GM18519 (cell line): ENCODE results near the gene SFMBT2.

Source experiments
- ATAC-seq: cut with Tn5 transposase; IDR thresholded peaks from one replicate; pipeline ENCODE4 v1.9.1; 2021; ENCODE audit warnings: mild to moderate bottlenecking, moderate library complexity; ENCODE audit not compliant: unreplicated experiment, low FRiP score

The SFMBT2 gene

DNA sequence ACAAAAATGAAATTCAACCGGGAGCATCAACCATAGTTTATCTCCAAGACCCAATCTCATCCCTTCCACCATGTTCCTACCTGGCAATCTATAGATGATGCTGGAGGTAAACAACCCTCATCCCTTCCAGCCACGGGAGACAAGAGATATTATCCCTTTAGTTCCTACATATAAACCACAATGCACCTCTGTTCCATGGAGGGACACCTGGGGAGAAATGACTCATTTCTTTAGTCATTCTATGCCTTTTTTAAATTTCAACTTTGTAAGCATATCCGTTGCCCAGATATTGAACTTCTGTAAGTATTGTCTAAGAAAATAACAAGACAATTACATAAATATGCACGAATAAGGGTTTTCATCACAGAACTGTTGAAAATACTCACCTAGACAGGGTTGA lies 15.5 kb upstream of the SFMBT2 start:
- no peak for ATAC-seq

GRCh38 chr10:7425691-7426090 lies 14.9 kb upstream of the SFMBT2 start:
- no peak for ATAC-seq

GRCh38 chr10:7424919-7425318 lies 14.1 kb upstream of the SFMBT2 start:
- no peak for ATAC-seq

GRCh38 chr10:7424315-7424714 lies 13.5 kb upstream of the SFMBT2 start:
- ATAC-seq, result no peak

GRCh38 chr10:7423521-7423920 lies 12.7 kb upstream of the SFMBT2 start:
- no peak for ATAC-seq

- ATAC-seq, result no peak
Measured at GRCh38 chr10:7421526-7421925, 10.7 kb upstream of the SFMBT2 start.

DNA sequence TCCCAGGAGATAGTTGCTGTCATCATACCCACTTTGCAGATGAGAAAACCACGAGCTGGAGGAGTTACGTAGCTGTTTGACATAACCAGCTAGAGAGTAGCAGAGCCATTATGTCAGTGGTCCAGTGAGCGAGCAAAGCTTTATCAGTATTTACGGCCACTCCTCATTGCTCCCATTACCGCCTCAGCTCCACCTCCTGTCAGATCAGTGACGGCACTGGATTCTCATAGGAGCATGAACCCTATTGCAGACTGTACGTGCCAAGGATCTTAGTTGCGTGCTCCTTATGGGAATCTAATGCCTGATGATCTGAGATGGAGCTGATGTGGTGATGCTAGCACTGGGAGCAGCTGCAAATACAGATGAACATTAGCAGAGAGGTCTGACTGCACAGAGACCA lies 9.2 kb upstream of the SFMBT2 start:
- no peak for ATAC-seq

DNA sequence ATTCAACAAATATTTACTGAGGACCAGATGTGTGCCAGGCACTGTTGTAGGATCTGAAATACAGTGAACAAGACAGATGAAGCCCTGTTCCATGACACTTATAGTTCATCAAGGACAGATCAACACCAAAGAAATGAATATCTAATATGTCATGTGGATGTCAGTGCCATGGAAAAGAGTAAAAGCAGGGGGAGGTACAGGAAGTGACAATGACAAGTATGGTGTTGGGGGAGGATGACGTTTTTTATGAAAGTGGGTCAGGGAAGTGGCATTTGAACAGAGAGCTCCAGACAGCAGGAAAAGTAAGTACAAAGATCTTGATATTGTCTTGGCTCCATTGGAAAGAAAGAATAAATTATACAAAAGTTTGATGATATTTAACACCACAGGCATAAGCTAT lies 7.0 kb upstream of the SFMBT2 start:
- no peak for ATAC-seq

DNA sequence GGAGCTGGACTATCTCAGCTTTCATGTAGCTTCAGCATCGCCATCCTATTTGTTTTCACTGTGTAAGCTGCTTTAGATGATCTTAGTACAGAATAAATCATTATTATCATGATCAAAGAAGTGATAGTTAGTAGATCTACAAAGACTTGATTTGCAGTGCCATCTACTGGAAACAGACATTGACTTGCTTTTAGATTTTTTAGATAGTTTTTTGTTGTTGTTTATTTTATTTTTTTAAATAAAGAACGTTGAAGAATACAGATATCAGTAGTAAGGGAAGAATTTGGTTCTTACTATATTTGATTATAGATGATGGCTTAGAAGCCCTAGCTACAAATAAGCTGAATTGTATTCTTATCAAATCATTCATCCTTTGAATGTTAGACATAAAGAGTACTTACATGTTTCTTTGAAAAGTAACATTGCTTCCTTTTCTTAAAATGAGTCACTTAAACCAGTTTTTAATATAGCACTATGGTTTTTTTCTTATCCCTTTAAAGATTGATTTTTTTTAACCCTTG lies 6.3 kb upstream of the SFMBT2 start:
- ATAC-seq, result no peak

DNA sequence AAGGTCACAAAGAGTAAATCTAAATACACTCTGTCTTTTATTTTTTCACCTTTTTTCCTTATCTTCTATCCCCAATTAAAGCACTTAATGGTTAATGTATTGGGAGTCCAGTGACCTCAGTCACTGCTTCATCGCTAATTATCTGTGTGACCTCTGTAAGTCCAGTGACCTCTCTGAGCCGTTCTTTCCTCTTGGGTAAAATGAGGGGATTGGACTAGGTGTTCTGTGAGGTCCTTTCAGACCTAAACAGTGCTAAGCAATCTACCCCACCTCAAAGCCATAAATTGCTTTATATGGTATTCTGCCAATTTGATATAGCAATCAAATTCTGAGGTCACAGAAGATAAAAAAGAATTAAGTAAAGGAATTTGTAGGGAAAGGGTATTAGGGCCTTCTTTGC lies 3.9 kb upstream of the SFMBT2 start:
- no peak for ATAC-seq

DNA sequence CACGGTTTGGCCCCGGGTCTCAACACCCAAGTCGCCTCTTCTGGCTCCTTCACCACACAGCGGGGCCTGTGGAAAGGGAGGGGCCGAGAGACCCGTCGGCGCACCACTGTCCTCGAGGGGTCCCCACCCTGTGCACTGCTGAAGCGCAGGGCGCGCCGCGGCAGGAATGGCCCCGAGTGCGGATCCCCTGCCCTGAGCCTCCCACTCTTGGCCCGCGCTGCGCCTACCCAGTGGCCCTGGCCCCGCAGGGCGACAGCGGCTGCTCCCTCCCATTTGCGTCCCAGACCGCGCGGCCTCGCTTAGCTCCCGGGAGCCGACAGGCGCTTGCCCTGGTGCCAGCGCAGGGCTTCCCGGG lies 2.1 kb upstream of the SFMBT2 start:
- no peak for ATAC-seq

GRCh38 chr10:7412237-7412927 lies 1.5 kb upstream of the SFMBT2 start:
- ATAC-seq, result no peak

- ATAC-seq, result no peak
Measured at GRCh38 chr10:7411671-7412128, 866 bp upstream of the SFMBT2 start.

DNA sequence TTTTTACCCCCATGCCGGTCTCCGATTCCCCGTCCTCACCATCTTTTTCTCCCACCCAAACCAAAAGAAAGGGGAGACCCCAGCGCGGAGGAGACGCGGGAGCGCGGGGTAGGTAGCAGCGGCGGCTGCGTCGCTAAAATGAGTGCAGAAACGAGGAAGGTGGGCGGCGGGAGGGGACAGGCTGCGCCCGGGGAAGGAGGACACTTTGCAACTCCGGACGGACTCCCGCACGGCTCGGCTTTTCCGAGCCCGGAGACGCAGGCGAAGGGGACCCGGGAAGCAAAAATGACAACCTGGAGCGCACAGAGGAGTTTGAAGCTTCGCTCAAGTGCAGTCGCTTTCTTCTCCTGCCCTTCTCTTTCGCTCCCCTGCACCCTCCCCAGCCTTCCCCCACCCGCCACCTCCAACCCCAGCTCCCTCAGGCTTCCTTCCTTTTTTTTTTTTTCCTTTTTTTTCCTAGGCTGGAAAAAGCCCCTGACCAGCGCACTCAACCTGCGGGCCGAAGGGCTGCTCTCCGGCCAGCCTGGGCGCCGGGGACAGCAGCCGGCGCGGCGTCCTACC lies 453 bp downstream of the SFMBT2 start:
- peak; percentile 2 for ATAC-seq

- no peak for ATAC-seq
Measured at GRCh38 chr10:7409732-7410168, 1.1 kb downstream of the SFMBT2 start.

GRCh38 chr10:7409045-7409731 lies 1.6 kb downstream of the SFMBT2 start:
- ATAC-seq, result peak; percentile 38

- ATAC-seq, result no peak
Measured at GRCh38 chr10:7408291-7409044, 2.4 kb downstream of the SFMBT2 start.

GRCh38 chr10:7407368-7408290 lies 3.2 kb downstream of the SFMBT2 start:
- no peak for ATAC-seq

DNA sequence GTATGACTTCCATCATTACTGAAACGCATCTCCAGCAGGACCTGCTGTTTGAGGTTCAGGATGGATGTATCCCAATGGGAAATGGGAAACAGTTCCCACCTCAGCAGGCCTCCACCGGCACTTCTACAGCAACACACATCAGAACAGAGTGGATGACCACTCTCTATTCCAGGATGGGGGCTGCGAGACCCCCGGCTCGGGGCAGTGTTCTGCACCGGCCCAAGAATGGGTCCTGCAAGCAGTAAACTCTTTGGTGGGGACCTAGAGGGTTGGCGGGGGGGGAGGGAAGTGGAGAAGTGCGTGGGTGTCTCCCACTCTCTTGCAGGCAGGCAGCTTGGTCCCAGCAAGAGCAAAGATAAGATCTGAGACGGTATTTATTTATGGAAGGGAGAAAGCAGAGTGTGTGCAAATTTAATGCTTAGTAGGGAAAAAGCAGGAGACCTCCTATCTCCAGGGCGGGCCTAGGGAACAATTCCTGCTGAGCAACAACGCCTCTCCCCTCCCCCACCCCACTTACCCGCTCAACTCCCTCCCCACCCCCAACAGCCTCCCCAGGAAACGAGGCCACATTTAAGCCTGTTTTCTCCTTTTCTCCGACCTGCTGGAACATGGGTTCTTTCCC lies 4.0 kb downstream of the SFMBT2 start:
- no peak for ATAC-seq
